CD14-positive monocyte (primary cell): ENCODE measurements around the gene IGF2R. TPM values are rescaled to one million over a fixed set of nuclear protein-coding genes. Genes with fewer than 3 reads are reported as not detected.

Source experiments
- DNase-seq, 3 donors: peaks; one replicate each; pipeline ENCODE4 v3.0.0-alpha.2; 2011 to 2022
- H2AFZ ChIP-seq: 2 replicates; pipeline ENCODE4 v1.6.0; 2012; ENCODE audit warnings: mild to moderate bottlenecking, low read depth, low read length, inconsistent platforms; ENCODE audit not compliant: insufficient read depth, poor library complexity, severe bottlenecking
- H3K27ac ChIP-seq, 2 donors: 1 replicate in 1 of 2; 2 replicates in 1 of 2; pipeline ENCODE4 v1.5.1; 2012 to 2013; ENCODE audit warnings: low read length in 2 of 2, control low read depth in 1 of 2, inconsistent platforms in 1 of 2, low read depth in 1 of 2, mild to moderate bottlenecking in 1 of 2
- H3K27me3 ChIP-seq, 2 donors: one replicate each; pipeline versions ENCODE4 v1.6.0 to v1.6.1; 2011 to 2013; ENCODE audit warnings: low read length in 2 of 2; ENCODE audit not compliant: control insufficient read depth in 2 of 2, insufficient read depth in 2 of 2
- H3K36me3 ChIP-seq, 2 donors: replicated peaks in 1 of 2; 1 replicate in 1 of 2; 2 replicates in 1 of 2; pipeline versions ENCODE4 v1.5.1 to v1.6.1; 2012 to 2013; ENCODE audit warnings: low read length in 2 of 2, control low read depth in 1 of 2, inconsistent platforms in 1 of 2, mild to moderate bottlenecking in 1 of 2; ENCODE audit not compliant: insufficient read depth in 2 of 2, control insufficient read depth in 1 of 2
- H3K4me1 ChIP-seq, 2 donors: 1 replicate in 1 of 2; 2 replicates in 1 of 2; pipeline versions ENCODE4 v1.5.1 to v1.6.1; 2012 to 2013; ENCODE audit warnings: low read length in 2 of 2, control low read depth in 1 of 2, inconsistent platforms in 1 of 2, mild to moderate bottlenecking in 1 of 2, moderate library complexity in 1 of 2; ENCODE audit not compliant: insufficient read depth in 2 of 2, control insufficient read depth in 1 of 2
- H3K4me2 ChIP-seq: replicated peaks from 2 replicates; pipeline ENCODE3; 2012; ENCODE audit warnings: low read length, moderate library complexity, mild to moderate bottlenecking; ENCODE audit not compliant: poor library complexity, severe bottlenecking; ENCODE audit errors: extremely low read depth
- H3K4me3 ChIP-seq, 3 experiments: fragments of 200-600 bp in 1 of 3; sonication (generic) in 1 of 3; replicated peaks in 1 of 3; 1 replicate in 2 of 3; 2 replicates in 1 of 3; pipeline ENCODE4 v1.5.1; 2011 to 2013; ENCODE audit warnings: low read length in 3 of 3, mild to moderate bottlenecking in 3 of 3, control low read depth in 2 of 3, low read depth in 2 of 3, inconsistent platforms in 1 of 3, moderate library complexity in 1 of 3
- H3K79me2 ChIP-seq: 2 replicates; pipeline ENCODE4 v1.6.0; 2012; ENCODE audit warnings: mild to moderate bottlenecking, control low read depth, inconsistent platforms, low read length, moderate library complexity; ENCODE audit not compliant: insufficient read depth
- H3K9ac ChIP-seq: 2 replicates; pipeline ENCODE4 v1.6.0; 2017; ENCODE audit warnings: low read length, mild to moderate bottlenecking; ENCODE audit not compliant: insufficient read depth, poor library complexity, severe bottlenecking
- H3K9me3 ChIP-seq, 2 donors: replicated peaks in 1 of 2; 1 replicate in 1 of 2; 2 replicates in 1 of 2; pipeline versions ENCODE4 v1.5.1 to v1.6.1; 2012 to 2013; ENCODE audit warnings: low read length in 2 of 2, control low read depth in 1 of 2; ENCODE audit not compliant: control insufficient read depth in 1 of 2, insufficient read depth in 1 of 2
- H4K20me1 ChIP-seq: 2 replicates; pipeline ENCODE4 v1.6.0; 2012; ENCODE audit warnings: mild to moderate bottlenecking, low read length, control low read depth, moderate library complexity; ENCODE audit not compliant: insufficient read depth
- H3K27ac Mint-ChIP-seq, 7 donors: one replicate each; pipeline ENCODE4 v1.8.0; 2020; ENCODE audit warnings: mild to moderate bottlenecking in 7 of 7, mixed read lengths in 7 of 7, moderate library complexity in 6 of 7, inconsistent platforms in 2 of 7
- H3K27me3 Mint-ChIP-seq, 3 donors: one replicate each; pipeline ENCODE4 v1.8.0; 2021 to 2022; ENCODE audit warnings: low read depth in 3 of 3, mild to moderate bottlenecking in 3 of 3, mixed read lengths in 3 of 3, moderate library complexity in 3 of 3, inconsistent platforms in 1 of 3
- H3K36me3 Mint-ChIP-seq, 2 donors: one replicate each; pipeline ENCODE4 v1.8.0; 2020; ENCODE audit warnings: mixed read lengths in 2 of 2, inconsistent platforms in 1 of 2, mild to moderate bottlenecking in 1 of 2
- H3K4me1 Mint-ChIP-seq: one replicate; pipeline ENCODE4 v1.8.0; 2020; ENCODE audit warnings: mild to moderate bottlenecking, mixed read lengths
- H3K4me3 Mint-ChIP-seq, 2 donors: one replicate each; pipeline ENCODE4 v1.8.0; 2020; ENCODE audit warnings: mild to moderate bottlenecking in 2 of 2, mixed read lengths in 2 of 2, moderate library complexity in 1 of 2
- H3K9me3 Mint-ChIP-seq, 7 donors: one replicate each; pipeline ENCODE4 v1.8.0; 2020 to 2022; ENCODE audit warnings: mixed read lengths in 7 of 7, mild to moderate bottlenecking in 6 of 7, moderate library complexity in 6 of 7, inconsistent platforms in 2 of 7
- CTCF ChIP-seq: fragments of 200-600 bp; IDR thresholded peaks from one replicate; pipeline ENCODE4 v1.8.0; 2022; ENCODE audit warnings: antibody characterized with exemption, mild to moderate bottlenecking
- WGBS: methylation state at CpG from one replicate; pipeline ENCODE4 v1.1.5; 2013; ENCODE audit warnings: missing lambda C conversion rate; ENCODE audit not compliant: insufficient coverage; 5-methylcytosine and 5-hydroxymethylcytosine counted together
- intact Hi-C, 2 donors: fragments of 100-400 bp; cut with micrococcal nuclease; formaldehyde crosslinking; loops; one replicate each; pipeline versions ENCODE4 v1.15.0 to v1.15.1; 2023
- polyA plus RNA-seq, 3 donors: library from polyadenylated mRNA; depleted of rRNA in 1 of 3; unstranded in 2 of 3; stranded (reverse) in 1 of 3; fragments of 300-500 nt in 2 of 3; fragments of >200 nt in 1 of 3; fragmentation: Illumina TruSeq in 2 of 3; gene quantifications; 1 replicate in 2 of 3; 2 replicates in 1 of 3; pipeline ENCODE4 v1.2.3, GENCODE V29; 2012 to 2021

IGF2R gene
- polyA plus RNA-seq, 3 donors: 6.9 to 44.8 (median 8.2) TPM

GRCh38 chr6:160134779-160135547 is 166.1 kb downstream of the IGF2R start:
- Histone ChIP-seq H3K79me2 (no peaks in the 10 kb centered on the region), H3K4me3 (no peak overlapping the region), H3K9ac (no peak overlapping the region), H3K9me3 (no peaks in the 10 kb centered on the region), H3K27me3 (no peaks in the 10 kb centered on the region), H3K36me3 (no peaks in the 10 kb centered on the region), H4K20me1 (no peaks in the 10 kb centered on the region), H2AFZ (no peak overlapping the region), H3K4me2 (no peak overlapping the region), H3K27ac (no peak overlapping the region), H3K4me1 (no peaks in the 10 kb centered on the region)
- Mint-ChIP-seq H3K4me3 (no peak overlapping the region), H3K36me3 (no peaks in the 10 kb centered on the region), H3K27ac (no peak overlapping the region), H3K9me3 (peaks cover 0 to 3% (median 0%) of the 10 kb centered on the region in 7 donors), H3K27me3 (peaks cover 15 to 25% (median 22%) of the 10 kb centered on the region in 3 donors), H3K4me1 (no peaks in the 10 kb centered on the region)
- TF ChIP-seq CTCF: no peak
- no peak for DNase-seq
- 93% methylated on average over 3 of the region's 6 CpGs for WGBS
- intact Hi-C loops: no loop called here

- Histone ChIP-seq H3K4me1 (no peaks in the 10 kb centered on the region), H3K9ac (no peak overlapping the region), H3K36me3 (no peaks in the 10 kb centered on the region), H3K27me3 (no peaks in the 10 kb centered on the region), H4K20me1 (no peaks in the 10 kb centered on the region), H3K9me3 (no peaks in the 10 kb centered on the region), H3K4me3 (no peak overlapping the region), H3K79me2 (no peaks in the 10 kb centered on the region), H3K4me2 (no peak overlapping the region), H2AFZ (no peak overlapping the region), H3K27ac (no peak overlapping the region)
- WGBS: 72% methylated on average over 19 of the region's 21 CpGs
- intact Hi-C loops: no loop called here
- H3K4me1 Mint-ChIP-seq: no peaks in the 10 kb centered on the region
- no peak for DNase-seq
- H3K27me3 Mint-ChIP-seq: peaks cover 15 to 19% (median 18%) of the 10 kb centered on the region in 3 donors
- H3K9me3 Mint-ChIP-seq: peaks cover 0 to 3% (median 0%) of the 10 kb centered on the region in 7 donors
- no peaks in the 10 kb centered on the region for H3K36me3 Mint-ChIP-seq
- H3K4me3 Mint-ChIP-seq: no peak overlapping the region
- no peak overlapping the region for H3K27ac Mint-ChIP-seq
- no peak for TF ChIP-seq CTCF
Measured at GRCh38 chr6:160135907-160136655, 167.2 kb downstream of the IGF2R start.
